Smooth muscle cell (in vitro differentiated cells): Measurements from ENCODE around the gene TEKT1. TPM values are rescaled to one million over a fixed set of nuclear protein-coding genes. Genes with fewer than 3 reads are reported as not detected.

ENCODE experiments used
- DNase-seq: peaks from one replicate; lab custom pipeline; 2025; ENCODE audit not compliant: unreplicated experiment; lab: John Stamatoyannopoulos, UW
- H2AFZ ChIP-seq: fragments of 200-600 bp; sonication (generic); 2 replicates; pipeline ENCODE4 v1.6.0; 2016; ENCODE audit warnings: antibody characterized with exemption, low read depth, mild to moderate bottlenecking
- H3F3A ChIP-seq: fragments of 200-600 bp; sonication (generic); 2 replicates; pipeline ENCODE4 v1.6.0; 2017; ENCODE audit warnings: antibody characterized with exemption, low read depth
- H3K27ac ChIP-seq: fragments of 200-600 bp; sonication (generic); 2 replicates; pipeline ENCODE4 v1.5.1; 2016; ENCODE audit warnings: low read depth, mild to moderate bottlenecking
- H3K27me3 ChIP-seq: fragments of 200-600 bp; sonication (generic); 2 replicates; pipeline ENCODE4 v1.6.1; 2016; ENCODE audit warnings: low read depth, mild to moderate bottlenecking
- H3K36me3 ChIP-seq: fragments of 200-600 bp; sonication (generic); 2 replicates; pipeline ENCODE4 v1.5.1; 2016; ENCODE audit warnings: low read depth
- H3K4me1 ChIP-seq: fragments of 200-600 bp; sonication (generic); 2 replicates; pipeline ENCODE4 v1.5.1; 2016; ENCODE audit warnings: low read depth
- H3K4me2 ChIP-seq: fragments of 200-600 bp; sonication (generic); 2 replicates; pipeline ENCODE4 v1.6.0; 2016; ENCODE audit warnings: mild to moderate bottlenecking
- H3K4me3 ChIP-seq: fragments of 200-600 bp; sonication (generic); 2 replicates; pipeline ENCODE4 v1.5.1; 2016; ENCODE audit warnings: mild to moderate bottlenecking
- H3K79me2 ChIP-seq: fragments of 200-600 bp; sonication (generic); 2 replicates; pipeline ENCODE4 v1.6.0; 2016; ENCODE audit warnings: low read depth, mild to moderate bottlenecking
- H3K9ac ChIP-seq: fragments of 200-600 bp; sonication (generic); 2 replicates; pipeline ENCODE4 v1.6.0; 2016; ENCODE audit warnings: low read depth
- H3K9me3 ChIP-seq: fragments of 200-600 bp; sonication (generic); replicated peaks from 2 replicates; pipeline ENCODE4 v1.5.1; 2016; ENCODE audit warnings: low read depth
- H4K20me1 ChIP-seq: fragments of 200-600 bp; sonication (generic); 2 replicates; pipeline ENCODE4 v1.6.0; 2016; ENCODE audit warnings: low read depth
- CTCF ChIP-seq: fragments of 200-600 bp; sonication (generic); IDR thresholded peaks from 2 replicates; pipeline ENCODE4 v1.5.1; 2017; ENCODE audit warnings: borderline replicate concordance, mild to moderate bottlenecking, antibody characterized with exemption; ENCODE audit not compliant: insufficient read depth, poor library complexity, severe bottlenecking
- WGBS: methylation state at CpG from one replicate; pipeline ENCODE4 v1.1.7; 2016; ENCODE audit warnings: low lambda C conversion rate; 5-methylcytosine and 5-hydroxymethylcytosine counted together
- polyA plus RNA-seq: library from polyadenylated mRNA; unstranded; fragments of >200 nt; fragmentation: Nextera tagmentation; extraction: Ambion mirVana; gene quantifications from 2 replicates; pipeline ENCODE4 v1.2.1, GENCODE V29; 2016
- total RNA-seq: library from RNA; depleted of rRNA; stranded (reverse); fragments of >200 nt; gene quantifications from 2 replicates; pipeline ENCODE4 v1.2.3, GENCODE V29; 2014

TEKT1 gene
- total and polyA plus RNA-seq, 2 experiments from 2014 or later = not detected

- H3K4me1 ChIP-seq = no peaks in the 10 kb centered on the region
- peaks cover 52% of the 10 kb centered on the region for H3K27me3 ChIP-seq
- no peak for TF ChIP-seq CTCF
- H4K20me1 ChIP-seq = no peaks in the 10 kb centered on the region
- H3K79me2 ChIP-seq = no peaks in the 10 kb centered on the region
- H3F3A ChIP-seq = no peaks in the 10 kb centered on the region
- no peak overlapping the region for H3K27ac ChIP-seq
- no peak overlapping the region for H3K9ac ChIP-seq
- no peaks in the 10 kb centered on the region for H3K36me3 ChIP-seq
- no peak for DNase-seq
- WGBS = 87% methylated on average over 10 of the region's 10 CpGs
- no peak overlapping the region for H3K4me2 ChIP-seq
- H3K4me3 ChIP-seq = no peak overlapping the region
- H3K9me3 ChIP-seq = no peaks in the 10 kb centered on the region
- no peak overlapping the region for H2AFZ ChIP-seq
Observed at GRCh38 chr17:6787081-6787693, 44.3 kb downstream of the TEKT1 start.

- Histone ChIP-seq H3K4me1 (no peaks in the 10 kb centered on the region), H3K27me3 (peaks cover 46% of the 10 kb centered on the region), H3K79me2 (no peaks in the 10 kb centered on the region), H3K27ac (no peak overlapping the region), H3K4me2 (no peak overlapping the region), H3F3A (no peaks in the 10 kb centered on the region), H3K4me3 (no peak overlapping the region), H4K20me1 (no peaks in the 10 kb centered on the region), H2AFZ (no peak overlapping the region), H3K9me3 (no peaks in the 10 kb centered on the region), H3K36me3 (no peaks in the 10 kb centered on the region), H3K9ac (no peak overlapping the region)
- no peak for DNase-seq
- 57% methylated on average over 8 of the region's 8 CpGs for WGBS
- no peak for TF ChIP-seq CTCF
Observed at GRCh38 chr17:6786618-6787017, 44.9 kb downstream of the TEKT1 start.

- no peak for TF ChIP-seq CTCF
- Histone ChIP-seq H4K20me1 (no peaks in the 10 kb centered on the region), H3K9me3 (no peaks in the 10 kb centered on the region), H3K4me3 (no peak overlapping the region), H3K36me3 (no peaks in the 10 kb centered on the region), H3K4me1 (no peaks in the 10 kb centered on the region), H3F3A (no peaks in the 10 kb centered on the region), H3K27ac (no peak overlapping the region), H3K27me3 (peaks cover 35% of the 10 kb centered on the region), H3K4me2 (no peak overlapping the region), H2AFZ (no peak overlapping the region), H3K9ac (no peak overlapping the region), H3K79me2 (no peaks in the 10 kb centered on the region)
- no peak for DNase-seq
- WGBS = 98% methylated on average over 4 of the region's 4 CpGs
Observed at GRCh38 chr17:6782244-6782643, 49.3 kb downstream of the TEKT1 start.

GRCh38 chr17:6780886-6781285 is 50.6 kb downstream of the TEKT1 start:
- no peak overlapping the region for H3K4me2 ChIP-seq
- H4K20me1 ChIP-seq = no peaks in the 10 kb centered on the region
- TF ChIP-seq CTCF = no peak
- H2AFZ ChIP-seq = no peak overlapping the region
- H3K79me2 ChIP-seq = no peaks in the 10 kb centered on the region
- no peak for DNase-seq
- H3K4me3 ChIP-seq = no peak overlapping the region
- H3K27me3 ChIP-seq = peaks cover 49% of the 10 kb centered on the region
- no peaks in the 10 kb centered on the region for H3K4me1 ChIP-seq
- no peaks in the 10 kb centered on the region for H3K9me3 ChIP-seq
- no peaks in the 10 kb centered on the region for H3F3A ChIP-seq
- H3K9ac ChIP-seq = no peak overlapping the region
- H3K36me3 ChIP-seq = no peaks in the 10 kb centered on the region
- no peak overlapping the region for H3K27ac ChIP-seq
- 54% methylated on average over 3 of the region's 3 CpGs for WGBS
